Loucy (cell line): ENCODE data around the gene TNIP3.

Experiments used
- H2AFZ ChIP-seq: fragments of 200-600 bp; sonication (generic); 2 replicates; pipeline ENCODE4 v1.6.0; 2016; ENCODE audit warnings: antibody characterized with exemption, mild to moderate bottlenecking, low read length, moderate library complexity
- H3F3A ChIP-seq: fragments of 200-600 bp; 2 replicates; pipeline ENCODE4 v1.6.0; 2016; ENCODE audit warnings: antibody characterized with exemption, low read depth, mild to moderate bottlenecking
- H3K27me3 ChIP-seq: fragments of 200-600 bp; sonication (generic); 2 replicates; pipeline ENCODE4 v1.6.1; 2014; ENCODE audit warnings: low read length, mild to moderate bottlenecking; ENCODE audit not compliant: insufficient read depth, poor library complexity, severe bottlenecking
- H3K36me3 ChIP-seq: fragments of 200-600 bp; sonication (generic); 2 replicates; pipeline ENCODE4 v1.6.1; 2016; ENCODE audit warnings: low read length; ENCODE audit not compliant: insufficient read depth
- H3K4me1 ChIP-seq: fragments of 200-600 bp; sonication (generic); 2 replicates; pipeline ENCODE4 v1.5.1; 2014; ENCODE audit warnings: low read length, mild to moderate bottlenecking; ENCODE audit not compliant: insufficient read depth, poor library complexity, severe bottlenecking
- H3K4me2 ChIP-seq: fragments of 200-600 bp; sonication (generic); 2 replicates; pipeline ENCODE4 v1.6.0; 2014; ENCODE audit warnings: antibody characterized with exemption, low read length, low read depth, mild to moderate bottlenecking; ENCODE audit not compliant: poor library complexity, severe bottlenecking
- H3K4me3 ChIP-seq: fragments of 200-600 bp; sonication (generic); 2 replicates; pipeline ENCODE4 v1.5.1; 2014; ENCODE audit warnings: low read length, mild to moderate bottlenecking, mixed read lengths; ENCODE audit not compliant: poor library complexity, severe bottlenecking
- H3K79me2 ChIP-seq: fragments of 200-600 bp; sonication (generic); 2 replicates; pipeline ENCODE4 v1.6.1; 2014; ENCODE audit warnings: low read length; ENCODE audit not compliant: insufficient read depth
- H3K9ac ChIP-seq: fragments of 200-600 bp; sonication (generic); 2 replicates; pipeline ENCODE4 v1.6.0; 2014; ENCODE audit warnings: mild to moderate bottlenecking, low read depth, low read length, moderate library complexity; ENCODE audit not compliant: poor library complexity, severe bottlenecking
- H3K9me2 ChIP-seq: fragments of 200-600 bp; sonication (generic); replicated peaks from 2 replicates; pipeline ENCODE4 v1.6.1; 2016; ENCODE audit warnings: low read depth, low read length, mixed read lengths
- H3K9me3 ChIP-seq: fragments of 200-600 bp; sonication (generic); 2 replicates; pipeline ENCODE4 v1.6.1; 2014; ENCODE audit warnings: mild to moderate bottlenecking, antibody characterized with exemption, low read length, low read depth; ENCODE audit not compliant: insufficient read depth
- H4K20me1 ChIP-seq: fragments of 200-600 bp; sonication (generic); 2 replicates; pipeline ENCODE4 v1.6.0; 2014; ENCODE audit warnings: antibody characterized with exemption, low read length, mild to moderate bottlenecking; ENCODE audit not compliant: insufficient read depth, poor library complexity, severe bottlenecking
- EZH2phosphoT487 ChIP-seq: fragments of 200-600 bp; IDR thresholded peaks from 2 replicates; pipeline ENCODE4 v1.6.1; 2018; ENCODE audit warnings: antibody characterized with exemption, mild to moderate bottlenecking, moderate library complexity, borderline replicate concordance
- TF ChIP-seq, protein P1 (sequence below): fragments of 200-600 bp; sonication (generic); conservative IDR thresholded peaks from 2 replicates; pipeline ENCODE4 v1.5.1; 2014; ENCODE audit warnings: mild to moderate bottlenecking, antibody characterized with exemption, low read length

TNIP3 gene

GRCh38 chr4:121199742-121200561 is 35.8 kb upstream of the TNIP3 start:
- Histone ChIP-seq H3K4me1 (no peaks in the 10 kb centered on the region), H3K79me2 (no peaks in the 10 kb centered on the region), H3K9ac (no peak overlapping the region), H3K36me3 (no peaks in the 10 kb centered on the region), H3K9me2 (no peaks in the 10 kb centered on the region), H2AFZ (peak overlapping the region; percentile 65; the same call in 1 of the 2 replicates), H4K20me1 (no peaks in the 10 kb centered on the region), H3F3A (no peaks in the 10 kb centered on the region), H3K9me3 (no peaks in the 10 kb centered on the region), H3K27me3 (no peaks in the 10 kb centered on the region), H3K4me2 (no peak overlapping the region), H3K4me3 (no peak overlapping the region)
- TF ChIP-seq, protein P1, sequence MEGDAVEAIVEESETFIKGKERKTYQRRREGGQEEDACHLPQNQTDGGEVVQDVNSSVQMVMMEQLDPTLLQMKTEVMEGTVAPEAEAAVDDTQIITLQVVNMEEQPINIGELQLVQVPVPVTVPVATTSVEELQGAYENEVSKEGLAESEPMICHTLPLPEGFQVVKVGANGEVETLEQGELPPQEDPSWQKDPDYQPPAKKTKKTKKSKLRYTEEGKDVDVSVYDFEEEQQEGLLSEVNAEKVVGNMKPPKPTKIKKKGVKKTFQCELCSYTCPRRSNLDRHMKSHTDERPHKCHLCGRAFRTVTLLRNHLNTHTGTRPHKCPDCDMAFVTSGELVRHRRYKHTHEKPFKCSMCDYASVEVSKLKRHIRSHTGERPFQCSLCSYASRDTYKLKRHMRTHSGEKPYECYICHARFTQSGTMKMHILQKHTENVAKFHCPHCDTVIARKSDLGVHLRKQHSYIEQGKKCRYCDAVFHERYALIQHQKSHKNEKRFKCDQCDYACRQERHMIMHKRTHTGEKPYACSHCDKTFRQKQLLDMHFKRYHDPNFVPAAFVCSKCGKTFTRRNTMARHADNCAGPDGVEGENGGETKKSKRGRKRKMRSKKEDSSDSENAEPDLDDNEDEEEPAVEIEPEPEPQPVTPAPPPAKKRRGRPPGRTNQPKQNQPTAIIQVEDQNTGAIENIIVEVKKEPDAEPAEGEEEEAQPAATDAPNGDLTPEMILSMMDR, result peak; percentile 46
- TF ChIP-seq EZH2phosphoT487, result no peak

DNA sequence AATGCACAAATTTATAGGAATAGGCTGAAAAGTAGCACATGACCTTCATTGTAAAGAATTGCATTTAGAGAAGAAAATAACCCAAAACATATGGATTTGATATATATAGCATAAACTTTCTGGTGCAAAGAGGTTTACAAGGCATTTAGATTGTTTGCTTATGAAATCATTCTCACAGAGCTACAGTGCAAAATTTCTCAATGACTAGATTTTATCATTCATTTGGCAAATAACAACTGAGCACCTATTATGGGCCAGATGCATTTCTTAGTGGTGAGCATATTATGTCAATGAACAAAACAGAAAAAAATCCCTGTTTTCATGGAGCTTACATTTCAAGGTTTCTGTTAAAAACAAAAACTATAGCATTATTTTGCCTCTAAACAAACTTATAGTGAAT is 34.1 kb upstream of the TNIP3 start:
- TF ChIP-seq, protein P1, result no peak
- no peak for TF ChIP-seq EZH2phosphoT487
- Histone ChIP-seq H3K9ac (no peak overlapping the region), H3F3A (no peaks in the 10 kb centered on the region), H2AFZ (no peak overlapping the region), H3K4me3 (no peak overlapping the region), H3K79me2 (no peaks in the 10 kb centered on the region), H3K9me2 (no peaks in the 10 kb centered on the region), H3K9me3 (no peaks in the 10 kb centered on the region), H3K4me2 (no peak overlapping the region), H3K4me1 (no peaks in the 10 kb centered on the region), H3K27me3 (no peaks in the 10 kb centered on the region), H3K36me3 (no peaks in the 10 kb centered on the region), H4K20me1 (no peaks in the 10 kb centered on the region)

DNA sequence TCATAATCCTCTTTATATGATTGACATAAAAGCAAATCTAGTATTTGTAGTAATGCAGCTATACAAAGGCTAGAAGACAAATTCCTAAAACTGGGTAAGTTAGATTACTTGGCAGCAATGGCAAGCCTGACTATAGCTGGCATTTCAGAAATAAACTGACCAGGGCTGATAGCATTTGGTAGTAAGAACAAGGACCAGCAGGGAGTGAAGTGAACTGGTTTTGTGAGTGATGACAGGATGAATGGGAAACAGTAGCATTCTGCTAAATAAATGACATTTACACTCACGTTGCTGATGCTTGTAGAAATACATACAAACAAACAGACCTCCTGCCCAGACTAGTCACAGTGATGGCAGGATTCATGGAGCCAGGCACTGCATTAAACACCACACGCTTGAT is 31.5 kb upstream of the TNIP3 start:
- Histone ChIP-seq H4K20me1 (no peaks in the 10 kb centered on the region), H3K4me3 (no peak overlapping the region), H3K79me2 (no peaks in the 10 kb centered on the region), H3K4me1 (peaks cover 10% of the 10 kb centered on the region), H3K4me2 (no peak overlapping the region), H3K36me3 (no peaks in the 10 kb centered on the region), H2AFZ (no peak overlapping the region), H3K9ac (no peak overlapping the region), H3F3A (no peaks in the 10 kb centered on the region), H3K9me2 (no peaks in the 10 kb centered on the region), H3K27me3 (no peaks in the 10 kb centered on the region), H3K9me3 (no peaks in the 10 kb centered on the region)
- TF ChIP-seq, protein P1, result no peak
- no peak for TF ChIP-seq EZH2phosphoT487
